Transverse colon (tissue), 3 donors: ENCODE measurements around the gene TSPAN32.
"Not testable (repeated sequence)": the region's sequence is repeated elsewhere in the genome, so short reads cannot be mapped to it uniquely, and the experiment has no call there.

ENCODE experiments used
- CTCF ChIP-seq, 5 experiments: fragments of 200-600 bp in 3 of 5; fragments of 450-650 bp in 2 of 5; sonication (generic) in 3 of 5; IDR thresholded peaks; 1 replicate in 2 of 5; 2 replicates in 3 of 5; pipeline ENCODE4 v1.5.1; 2016 to 2017; ENCODE audit warnings: antibody characterized with exemption in 5 of 5, inconsistent platforms in 3 of 5, mild to moderate bottlenecking in 2 of 5, moderate library complexity in 1 of 5
- EP300 ChIP-seq: sonication (generic); formaldehyde crosslinking; IDR thresholded peaks from one replicate; pipeline ENCODE4 v1.6.1; 2017; ENCODE audit warnings: antibody characterized with exemption, low read depth

DNA sequence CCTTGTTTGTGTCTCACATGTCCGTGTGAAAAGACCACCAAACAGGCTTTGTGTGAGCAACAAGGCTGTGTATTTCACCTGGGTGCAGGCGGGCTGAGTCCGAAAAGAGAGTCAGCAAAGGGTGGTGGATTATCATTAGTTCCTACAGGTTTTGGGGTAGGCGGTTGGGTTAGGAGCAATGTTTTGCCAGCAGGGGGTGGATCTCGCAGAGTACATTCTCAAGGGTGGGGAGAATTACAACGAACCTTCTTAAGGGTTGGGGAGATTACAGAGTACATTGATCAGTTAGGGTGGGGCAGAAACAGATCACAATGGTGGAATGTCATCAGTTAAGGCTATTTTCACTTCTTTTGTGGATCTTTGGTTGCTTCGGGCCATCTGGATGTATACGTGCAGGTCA is 36.9 kb downstream of the TSPAN32 start:
- not testable (repeated sequence) for TF ChIP-seq CTCF (IDR thresholded peaks at IDR 0.05); EP300
